ENCODE results near the gene COA7. TPM values are rescaled to one million over a fixed set of nuclear protein-coding genes. Genes with fewer than 3 reads are reported as not detected.

The COA7 gene
- total RNA-seq, 2 donors from 2014 or later = 23.5 to 29.9 TPM

- H3K27ac ChIP-seq (ENCODE audit: low read depth, low read length) = peak overlapping the region; percentile 1
- Mint-ChIP-seq H3K4me1 (peaks cover 24% of the 10 kb centered on the region), H3K36me3 (ENCODE audit: low read depth) (no peaks in the 10 kb centered on the region), H3K27me3 (ENCODE audit: insufficient read depth) (no peaks in the 10 kb centered on the region), H3K27ac (peak overlapping the region; percentile 52), H3K4me3 (no peak overlapping the region), H3K9me3 (peaks cover 3% of the 10 kb centered on the region)
- H3K9me3 ChIP-seq (ENCODE audit: control insufficient read depth, low read length) = peaks cover 7% of the 10 kb centered on the region
- no peaks in the 10 kb centered on the region for H3K27me3 ChIP-seq (ENCODE audit: control insufficient read depth, insufficient read depth, low read length, poor library complexity, severe bottlenecking)
- peaks cover 12% of the 10 kb centered on the region for H3K4me1 ChIP-seq (ENCODE audit: control insufficient read depth, insufficient read depth, low read length)
- TF ChIP-seq CTCF (conservative IDR thresholded peaks at IDR 0.05) = no peak
- no peak for DNase-seq
- H3K9ac ChIP-seq (ENCODE audit: extremely low read depth, low read length, poor library complexity, severe bottlenecking) = no peak overlapping the region
- H3K36me3 ChIP-seq (ENCODE audit: control insufficient read depth, insufficient read depth, low read length) = no peaks in the 10 kb centered on the region
- no peak overlapping the region for H3K4me3 ChIP-seq (ENCODE audit: low read length)
- WGBS, 2 experiments (ENCODE audit: insufficient coverage in 1 of 2, insufficient read length in 1 of 2) = 90 to 100% methylated on average over 2 to 5 of the region's 5 CpGs
Measured at GRCh38 chr1:52679498-52679897, 18.6 kb downstream of the COA7 start.

- Mint-ChIP-seq H3K27ac (no peak overlapping the region), H3K4me3 (no peak overlapping the region), H3K9me3 (peaks cover 3% of the 10 kb centered on the region), H3K27me3 (ENCODE audit: insufficient read depth) (no peaks in the 10 kb centered on the region), H3K4me1 (peaks cover 26% of the 10 kb centered on the region), H3K36me3 (ENCODE audit: low read depth) (no peaks in the 10 kb centered on the region)
- no peak overlapping the region for H3K9ac ChIP-seq (ENCODE audit: extremely low read depth, low read length, poor library complexity, severe bottlenecking)
- no peak for TF ChIP-seq CTCF (conservative IDR thresholded peaks at IDR 0.05)
- H3K36me3 ChIP-seq (ENCODE audit: control insufficient read depth, insufficient read depth, low read length) = no peaks in the 10 kb centered on the region
- 57 to 73% methylated on average over 1 of the region's 1 CpG for WGBS, 2 experiments (ENCODE audit: insufficient coverage in 1 of 2, insufficient read length in 1 of 2)
- peaks cover 12% of the 10 kb centered on the region for H3K4me1 ChIP-seq (ENCODE audit: control insufficient read depth, insufficient read depth, low read length)
- peaks cover 6% of the 10 kb centered on the region for H3K9me3 ChIP-seq (ENCODE audit: control insufficient read depth, low read length)
- H3K4me3 ChIP-seq (ENCODE audit: low read length) = no peak overlapping the region
- DNase-seq = no peak
- peak overlapping the region; percentile 1 for H3K27ac ChIP-seq (ENCODE audit: low read depth, low read length)
- H3K27me3 ChIP-seq (ENCODE audit: control insufficient read depth, insufficient read depth, low read length, poor library complexity, severe bottlenecking) = no peaks in the 10 kb centered on the region
Measured at GRCh38 chr1:52679048-52679447, 19.1 kb downstream of the COA7 start.

GRCh38 chr1:52677076-52677806 is 20.9 kb downstream of the COA7 start:
- no peaks in the 10 kb centered on the region for H3K27me3 ChIP-seq (ENCODE audit: control insufficient read depth, insufficient read depth, low read length, poor library complexity, severe bottlenecking)
- no peak overlapping the region for H3K27ac ChIP-seq (ENCODE audit: low read depth, low read length)
- no peaks in the 10 kb centered on the region for H3K9me3 Mint-ChIP-seq
- H3K36me3 Mint-ChIP-seq (ENCODE audit: low read depth) = no peaks in the 10 kb centered on the region
- DNase-seq = no peak
- H3K9me3 ChIP-seq (ENCODE audit: control insufficient read depth, low read length) = no peaks in the 10 kb centered on the region
- peaks cover 12% of the 10 kb centered on the region for H3K4me1 ChIP-seq (ENCODE audit: control insufficient read depth, insufficient read depth, low read length)
- no peak for TF ChIP-seq CTCF (conservative IDR thresholded peaks at IDR 0.05)
- no peaks in the 10 kb centered on the region for H3K27me3 Mint-ChIP-seq (ENCODE audit: insufficient read depth)
- no peaks in the 10 kb centered on the region for H3K36me3 ChIP-seq (ENCODE audit: control insufficient read depth, insufficient read depth, low read length)
- H3K4me3 ChIP-seq (ENCODE audit: low read length) = no peak overlapping the region
- WGBS, 2 experiments (ENCODE audit: insufficient coverage in 1 of 2, insufficient read length in 1 of 2) = 91 to 93% methylated on average over 4 to 6 of the region's 6 CpGs
- no peak overlapping the region for H3K27ac Mint-ChIP-seq
- no peak overlapping the region for H3K4me3 Mint-ChIP-seq
- H3K9ac ChIP-seq (ENCODE audit: extremely low read depth, low read length, poor library complexity, severe bottlenecking) = no peak overlapping the region
- peaks cover 26% of the 10 kb centered on the region for H3K4me1 Mint-ChIP-seq
